HG03342 (cell line): ENCODE measurements around the gene COL9A3.

Source experiments
- ATAC-seq: cut with Tn5 transposase; IDR thresholded peaks from one replicate; pipeline ENCODE4 v1.9.1; 2021; ENCODE audit warnings: mild to moderate bottlenecking, moderate library complexity; ENCODE audit not compliant: unreplicated experiment

The COL9A3 gene

DNA sequence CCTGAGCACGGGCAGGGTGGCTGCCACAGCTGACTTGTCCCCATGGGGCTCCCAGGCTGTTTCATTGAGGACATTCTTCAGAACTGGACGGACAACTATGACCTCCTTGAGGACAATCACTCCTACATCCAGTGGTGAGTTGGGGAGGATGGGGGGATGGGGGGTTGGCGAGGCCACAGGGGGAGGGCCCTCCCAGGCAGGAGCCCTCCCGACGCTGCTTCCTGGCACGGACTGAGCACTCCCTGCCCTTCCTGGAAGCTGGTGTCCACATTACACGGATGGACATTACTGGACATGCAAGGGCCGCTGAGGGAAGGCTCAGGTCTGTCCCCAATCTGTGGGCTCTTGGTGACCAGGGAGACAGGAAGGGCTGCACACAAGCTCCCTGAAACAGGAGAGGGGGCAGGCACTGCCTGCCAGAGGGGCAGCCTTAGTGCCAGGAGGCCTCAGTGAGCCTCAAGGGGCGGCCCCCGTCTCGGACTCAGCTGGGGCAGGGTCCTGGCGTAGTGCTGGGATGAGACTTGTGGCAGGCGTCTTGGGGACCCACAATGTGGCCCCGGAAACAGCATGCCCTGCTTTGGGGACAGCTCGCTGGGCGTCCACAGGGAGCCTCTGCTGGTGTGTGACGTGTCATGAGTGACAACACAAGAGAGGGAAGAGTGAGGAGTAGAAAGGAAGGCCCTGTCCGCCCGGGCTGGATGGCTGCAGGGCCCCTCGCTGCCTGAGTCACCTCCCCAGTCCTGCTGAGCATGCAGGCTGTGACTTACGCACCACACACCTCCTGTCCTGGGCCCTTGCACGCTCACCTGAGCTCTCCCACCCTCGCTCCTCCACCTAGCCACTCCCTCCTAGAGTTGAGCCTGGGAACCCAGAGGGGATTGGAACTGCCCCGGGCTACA, 7.1 kb upstream of the COL9A3 start:
- no peak for ATAC-seq

DNA sequence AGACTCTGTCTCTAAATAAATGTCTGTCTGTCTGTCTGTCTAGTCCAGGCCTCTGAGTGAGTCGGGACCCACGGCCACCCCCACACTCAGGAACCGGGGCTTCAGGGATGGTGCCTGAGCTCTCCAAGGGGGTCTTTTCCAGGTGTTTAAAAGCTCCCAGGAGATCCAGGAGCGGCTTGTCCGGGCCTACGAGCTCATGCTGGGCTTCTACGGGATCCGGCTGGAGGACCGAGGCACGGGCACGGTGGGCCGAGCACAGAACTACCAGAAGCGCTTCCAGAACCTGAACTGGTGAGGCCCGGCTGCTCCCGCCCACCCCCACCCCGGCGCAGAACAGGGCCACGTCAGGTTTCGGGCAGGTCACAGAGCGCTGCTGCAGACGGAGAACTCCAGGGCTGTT, 5.5 kb upstream of the COL9A3 start:
- ATAC-seq = no peak

DNA sequence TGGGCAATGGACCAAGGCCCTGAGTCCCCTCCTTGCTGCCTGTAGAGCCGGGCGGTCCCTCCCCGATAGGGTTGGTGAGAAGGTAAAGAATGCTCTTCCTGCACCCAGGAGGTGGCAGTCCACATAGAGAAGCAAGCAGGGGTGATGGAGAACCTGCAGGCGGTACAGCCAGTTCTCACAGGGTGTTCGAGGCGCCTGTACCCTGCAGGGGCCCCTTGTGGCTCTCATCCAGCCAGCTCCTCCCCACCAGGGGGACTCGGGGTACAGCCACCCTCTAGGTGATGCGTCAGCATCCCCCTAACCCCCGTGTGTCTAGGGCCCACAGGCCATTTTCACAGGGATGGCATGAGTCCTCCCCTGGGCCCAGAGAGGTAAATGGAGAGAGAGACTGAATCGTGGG, 5.1 kb upstream of the COL9A3 start:
- ATAC-seq = no peak

DNA sequence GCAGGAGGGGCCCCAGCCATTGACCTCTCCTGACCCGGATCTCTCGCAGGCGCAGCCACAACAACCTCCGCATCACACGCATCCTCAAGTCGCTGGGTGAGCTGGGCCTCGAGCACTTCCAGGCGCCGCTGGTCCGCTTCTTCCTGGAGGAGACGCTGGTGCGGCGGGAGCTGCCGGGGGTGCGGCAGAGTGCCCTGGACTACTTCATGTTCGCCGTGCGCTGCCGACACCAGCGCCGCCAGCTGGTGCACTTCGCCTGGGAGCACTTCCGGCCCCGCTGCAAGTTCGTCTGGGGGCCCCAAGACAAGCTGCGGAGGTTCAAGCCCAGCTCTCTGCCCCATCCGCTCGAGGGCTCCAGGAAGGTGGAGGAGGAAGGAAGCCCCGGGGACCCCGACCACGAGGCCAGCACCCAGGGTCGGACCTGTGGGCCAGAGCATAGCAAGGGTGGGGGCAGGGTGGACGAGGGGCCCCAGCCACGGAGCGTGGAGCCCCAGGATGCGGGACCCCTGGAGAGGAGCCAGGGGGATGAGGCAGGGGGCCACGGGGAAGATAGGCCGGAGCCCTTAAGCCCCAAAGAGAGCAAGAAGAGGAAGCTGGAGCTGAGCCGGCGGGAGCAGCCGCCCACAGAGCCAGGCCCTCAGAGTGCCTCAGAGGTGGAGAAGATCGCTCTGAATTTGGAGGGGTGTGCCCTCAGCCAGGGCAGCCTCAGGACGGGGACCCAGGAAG, 4.5 kb upstream of the COL9A3 start:
- ATAC-seq = no peak

DNA sequence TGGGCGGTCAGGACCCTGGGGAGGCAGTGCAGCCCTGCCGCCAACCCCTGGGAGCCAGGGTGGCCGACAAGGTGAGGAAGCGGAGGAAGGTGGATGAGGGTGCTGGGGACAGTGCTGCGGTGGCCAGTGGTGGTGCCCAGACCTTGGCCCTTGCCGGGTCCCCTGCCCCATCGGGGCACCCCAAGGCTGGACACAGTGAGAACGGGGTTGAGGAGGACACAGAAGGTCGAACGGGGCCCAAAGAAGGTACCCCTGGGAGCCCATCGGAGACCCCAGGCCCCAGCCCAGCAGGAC, 4.0 kb upstream of the COL9A3 start:
- ATAC-seq = no peak

DNA sequence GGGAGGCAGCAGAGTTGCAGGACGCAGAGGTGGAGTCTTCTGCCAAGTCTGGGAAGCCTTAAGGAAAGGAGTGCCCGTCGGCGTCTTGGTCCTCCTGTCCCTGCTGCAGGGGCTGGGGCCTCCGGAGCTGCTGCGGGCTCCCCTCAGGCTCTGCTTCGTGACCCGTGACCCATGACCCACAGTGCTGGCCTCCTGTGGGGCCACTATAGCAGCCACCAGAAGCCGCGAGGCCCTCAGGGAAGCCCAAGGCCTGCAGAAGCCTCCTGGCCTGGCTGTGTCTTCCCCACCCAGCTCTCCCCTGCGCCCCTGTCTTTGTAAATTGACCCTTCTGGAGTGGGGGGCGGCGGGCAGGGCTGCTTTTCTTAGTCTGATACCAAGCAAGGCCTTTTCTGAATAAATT, 3.3 kb upstream of the COL9A3 start:
- no peak for ATAC-seq

DNA sequence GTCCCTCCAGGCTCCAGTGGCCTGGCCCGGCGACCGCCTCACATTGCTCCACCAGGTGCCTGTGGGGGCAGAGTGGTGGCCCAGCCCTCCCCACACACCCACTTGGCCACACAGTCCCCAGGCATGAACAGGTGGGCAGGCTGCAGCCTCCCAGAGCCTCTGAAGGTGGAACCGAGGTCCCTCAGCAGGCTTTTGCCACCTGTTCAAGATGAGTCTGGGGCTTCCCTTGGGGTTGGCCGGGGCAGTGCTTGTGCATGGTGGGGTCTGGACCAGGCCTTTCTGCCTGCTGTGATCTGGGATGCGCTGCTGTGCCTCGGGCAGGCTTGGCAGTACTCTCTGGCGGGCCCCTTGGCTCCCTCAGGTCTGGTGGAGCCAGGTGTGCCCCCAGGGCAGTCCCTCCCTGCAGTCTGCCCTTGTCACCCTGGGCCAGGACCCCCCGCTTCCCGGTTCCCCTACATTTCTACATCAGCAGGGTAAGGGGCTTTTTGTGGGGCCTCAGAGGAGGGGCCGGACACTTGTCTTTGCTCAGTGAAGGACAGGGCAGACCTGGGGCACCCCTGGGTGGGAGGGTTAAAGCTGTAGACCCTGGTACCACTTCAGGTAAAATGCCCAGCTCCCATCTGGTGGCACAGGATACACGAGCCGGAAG, 2.7 kb upstream of the COL9A3 start:
- ATAC-seq = no peak

DNA sequence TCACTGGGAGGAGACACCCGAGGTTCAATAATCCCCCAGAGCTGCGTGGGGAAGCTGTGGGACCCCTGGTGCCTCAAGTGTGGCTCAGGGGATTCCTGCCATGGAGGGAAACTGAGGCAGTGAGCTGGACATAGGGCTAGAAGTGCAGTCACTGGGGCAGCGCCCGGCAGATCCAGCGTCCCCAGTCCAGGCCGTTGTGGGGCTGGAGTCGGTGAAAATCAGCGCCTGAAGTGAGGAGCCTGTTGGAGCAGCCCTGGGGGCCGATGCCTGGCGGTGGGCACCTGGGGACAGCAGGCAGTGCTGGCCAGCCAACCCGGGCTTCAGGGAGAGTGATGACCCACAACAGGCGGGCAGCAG, 2.2 kb upstream of the COL9A3 start:
- ATAC-seq = no peak

DNA sequence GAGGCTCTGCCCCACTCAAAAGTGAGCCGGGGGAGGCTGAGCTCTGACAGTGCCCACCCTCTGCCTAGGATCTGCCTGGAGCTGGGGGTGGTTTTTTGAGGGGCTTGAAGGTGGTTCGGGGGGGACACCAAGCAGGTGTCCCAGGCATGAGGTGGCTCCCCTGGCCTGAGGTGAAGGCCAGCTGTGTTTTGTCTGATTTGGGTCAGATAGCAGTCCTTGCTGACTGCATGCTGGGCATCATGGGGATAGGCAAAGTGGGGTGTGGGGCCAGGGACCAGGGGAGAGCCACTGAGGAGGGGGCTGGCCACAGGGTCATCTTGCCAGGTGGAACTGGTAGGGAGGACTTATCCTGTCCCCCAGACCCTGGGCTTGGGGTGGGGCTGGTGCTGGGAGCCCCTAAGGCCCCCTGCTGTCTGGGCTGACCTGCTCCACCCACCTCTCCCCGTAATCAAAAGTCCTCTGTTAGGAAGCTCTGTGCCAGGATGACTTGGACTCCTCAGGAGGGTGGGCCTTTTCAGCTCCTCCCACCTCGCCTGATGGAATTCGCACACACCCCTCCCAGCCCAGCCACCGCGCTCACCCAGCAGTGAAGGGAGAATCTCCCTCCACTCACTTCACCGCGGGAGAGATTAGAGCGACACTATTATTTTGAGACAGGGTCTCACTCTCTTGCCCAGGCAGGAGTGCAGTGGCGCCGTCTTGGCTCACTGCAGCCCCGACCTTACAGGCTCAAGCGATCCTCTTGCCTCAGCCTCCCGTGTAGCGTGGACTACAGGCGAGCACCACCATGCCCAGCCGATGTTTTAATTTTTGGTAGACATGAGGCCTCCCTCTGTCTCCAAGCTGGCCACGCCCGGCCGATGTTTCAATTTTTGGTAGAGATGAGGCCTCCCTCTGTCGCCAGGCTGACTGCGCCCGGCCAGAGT, 1.5 kb upstream of the COL9A3 start:
- ATAC-seq = no peak

DNA sequence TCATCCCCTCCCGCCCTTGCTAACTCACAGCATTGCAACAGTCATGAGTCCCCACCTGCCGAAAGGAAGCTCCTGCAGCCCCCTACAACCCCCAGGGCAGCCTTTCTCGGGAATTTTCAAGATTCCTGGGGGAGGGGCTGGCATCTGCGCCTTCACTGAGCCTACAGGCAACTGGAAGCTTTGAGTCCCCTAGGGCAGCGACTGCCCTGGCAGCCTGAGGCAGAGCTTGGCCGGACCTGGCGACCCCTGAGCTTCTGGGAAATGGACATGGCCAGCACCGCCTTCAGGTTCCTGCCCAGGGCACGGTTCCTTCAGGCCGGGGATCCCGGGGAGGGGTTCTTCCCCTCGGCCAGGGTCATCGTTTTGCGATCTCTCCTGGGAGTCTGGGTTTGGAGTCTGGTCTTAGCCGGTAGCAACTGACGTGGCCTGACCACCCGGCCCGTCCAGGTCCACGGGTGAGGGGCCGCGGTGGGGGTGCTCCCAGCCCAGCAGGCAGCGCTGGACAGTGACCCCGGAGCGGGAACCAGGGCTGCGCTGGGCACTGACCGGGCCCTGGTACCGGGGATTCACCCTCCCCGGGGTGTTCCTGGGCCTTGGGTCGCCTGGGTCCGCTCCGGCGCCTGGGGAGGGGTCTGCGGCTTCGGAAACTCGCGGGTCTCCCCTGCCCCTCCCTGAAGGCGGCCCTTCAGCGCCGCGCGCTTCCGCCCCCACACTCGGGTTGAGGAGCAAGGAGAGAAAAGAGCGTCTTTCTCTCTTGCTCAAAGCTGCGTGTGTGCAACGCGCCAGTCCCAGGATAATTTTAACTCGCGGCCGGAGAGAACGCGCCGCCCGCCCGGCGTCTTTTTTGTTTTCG, 593 bp upstream of the COL9A3 start:
- no peak for ATAC-seq

DNA sequence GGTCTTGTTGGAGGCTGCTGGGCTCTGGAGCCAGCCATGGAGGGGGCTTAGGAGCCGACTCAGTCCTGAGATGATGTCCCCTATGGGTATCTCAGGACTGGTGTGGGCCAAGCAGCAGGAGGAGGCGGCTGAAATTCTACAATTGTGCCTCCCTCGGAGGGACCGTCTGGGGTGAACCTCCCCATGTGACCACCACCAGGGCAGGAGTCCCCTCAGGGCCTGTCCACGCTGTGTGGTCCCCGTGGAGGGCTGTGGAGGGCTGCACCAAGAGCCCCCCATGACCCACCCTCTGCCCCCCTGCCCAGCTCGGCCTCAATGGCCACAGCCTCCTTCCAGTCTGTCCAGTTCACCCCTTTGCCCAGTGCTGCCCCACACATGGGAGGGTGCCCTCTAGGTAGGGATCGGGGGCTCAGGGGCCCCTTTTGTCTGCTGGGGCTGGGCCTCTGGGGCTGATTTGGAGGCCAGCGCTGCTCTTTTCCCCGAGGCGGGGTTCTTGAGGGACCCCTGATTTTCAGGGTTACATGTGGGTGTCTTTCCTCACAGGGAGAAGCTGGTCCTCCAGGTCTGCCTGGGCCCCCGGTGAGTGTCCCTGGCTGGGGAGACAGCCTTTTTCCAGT, 1.2 kb downstream of the COL9A3 start:
- no peak for ATAC-seq

DNA sequence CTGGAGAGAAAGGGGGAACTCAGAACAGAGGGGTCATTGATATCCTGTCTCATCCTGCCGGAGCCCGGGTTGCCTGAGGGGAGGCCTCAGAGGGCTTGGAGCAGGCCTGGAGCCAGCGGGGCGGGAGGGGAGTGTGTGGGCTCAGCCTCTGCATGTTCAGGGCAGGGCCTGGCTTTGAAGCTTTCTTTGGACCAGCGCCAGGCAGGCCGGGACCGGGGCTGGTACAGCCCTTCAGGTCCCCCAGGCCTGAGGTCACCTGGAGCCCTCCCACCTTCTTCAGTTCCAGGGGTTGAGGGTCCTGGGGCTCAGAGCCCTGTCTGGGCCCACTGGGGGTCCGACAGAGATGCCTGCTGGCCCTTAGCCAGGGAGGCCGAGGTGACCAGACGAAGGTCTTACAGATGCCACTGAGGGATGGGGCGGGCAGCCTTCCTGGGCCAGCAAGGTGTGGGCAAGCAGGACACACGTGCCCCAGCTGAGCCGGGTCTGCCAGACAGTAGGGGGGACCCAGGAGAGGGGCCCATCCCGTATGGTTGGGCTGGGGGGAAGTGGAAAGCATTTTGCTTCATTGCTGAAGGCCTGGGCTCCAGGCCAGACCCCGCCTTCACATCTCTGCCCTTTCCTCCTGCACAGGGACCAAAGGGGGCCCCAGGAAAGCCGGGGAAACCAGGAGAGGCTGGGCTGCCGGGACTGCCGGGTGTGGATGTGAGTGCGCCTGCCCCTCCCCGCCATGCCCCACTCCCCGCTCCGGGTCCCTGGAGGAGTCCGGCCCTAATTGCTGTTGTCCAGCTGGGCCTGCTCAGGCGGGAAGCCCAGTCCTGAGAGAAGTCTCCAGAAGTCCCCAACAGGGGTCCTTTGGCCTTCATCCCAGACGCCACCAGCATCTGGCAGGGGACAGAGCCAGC, 2.0 kb downstream of the COL9A3 start:
- no peak for ATAC-seq

DNA sequence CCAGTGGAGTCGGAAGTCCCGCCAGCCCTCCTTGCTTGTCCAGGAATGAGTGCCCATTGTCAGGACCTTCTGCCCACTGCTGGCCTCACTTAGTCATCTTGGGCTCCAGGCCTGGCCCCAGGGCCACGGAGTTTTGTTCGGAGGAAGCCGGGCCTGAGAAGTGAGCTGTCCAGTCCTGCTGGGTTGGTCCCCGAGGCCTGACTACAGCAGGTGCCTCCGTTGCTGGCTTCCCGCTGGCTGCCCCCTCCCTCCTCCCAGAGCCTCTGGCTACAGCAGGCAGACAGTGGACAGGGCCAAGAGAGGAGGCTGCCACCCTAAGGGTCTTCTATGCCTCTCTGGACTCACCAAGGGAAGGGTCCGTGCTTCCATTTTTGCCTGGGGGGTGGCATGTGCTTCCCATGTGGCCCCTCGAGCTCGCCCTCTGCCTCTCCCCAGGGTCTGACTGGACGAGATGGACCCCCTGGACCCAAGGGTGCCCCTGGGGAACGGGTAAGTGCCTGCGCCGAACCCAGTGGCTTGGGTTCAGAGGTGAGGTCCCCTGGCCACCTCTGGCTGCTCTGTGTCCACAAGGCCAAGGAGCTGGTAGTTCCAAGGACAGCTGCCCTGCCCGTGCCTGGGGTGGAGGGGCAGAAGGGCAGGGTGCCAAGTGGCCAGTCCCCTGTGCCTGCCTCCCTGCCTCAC, 2.8 kb downstream of the COL9A3 start:
- no peak for ATAC-seq

DNA sequence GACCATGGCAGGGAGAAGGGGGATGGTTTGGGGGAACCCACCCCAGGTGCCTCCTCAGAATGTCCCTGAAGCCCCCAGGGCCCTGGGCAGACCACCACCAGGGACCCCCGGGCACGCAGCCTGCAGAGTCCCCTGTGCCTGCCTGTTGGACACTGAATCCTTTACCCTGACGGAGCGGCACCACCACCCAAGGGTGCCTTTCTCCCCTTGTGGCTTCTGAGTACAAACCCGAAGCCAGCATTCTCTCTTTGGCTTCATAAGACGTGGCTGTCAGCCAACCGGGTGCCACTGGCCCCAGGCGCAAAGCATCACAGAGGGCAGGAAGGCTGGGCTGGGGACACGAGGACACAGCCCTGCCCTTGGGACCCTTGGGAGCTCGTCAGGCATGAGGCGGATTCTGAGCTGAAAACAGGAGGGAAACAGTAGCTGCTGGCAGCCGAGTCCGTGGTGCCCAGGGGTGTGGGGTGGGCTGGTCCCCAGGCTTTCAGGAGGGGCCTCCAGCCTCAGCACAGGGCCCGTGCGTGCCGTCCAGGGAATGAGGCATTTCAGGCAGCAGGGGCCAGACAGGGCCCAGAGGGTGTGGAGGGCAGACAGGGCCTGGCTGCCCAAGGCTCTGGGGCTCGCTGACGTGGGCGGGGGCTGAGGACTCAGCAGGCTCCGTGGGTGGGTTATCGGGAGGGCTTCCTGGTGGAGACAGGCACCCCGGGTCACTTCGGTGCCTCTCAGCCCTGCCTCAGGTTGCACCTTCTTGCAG, 3.5 kb downstream of the COL9A3 start:
- no peak for ATAC-seq

DNA sequence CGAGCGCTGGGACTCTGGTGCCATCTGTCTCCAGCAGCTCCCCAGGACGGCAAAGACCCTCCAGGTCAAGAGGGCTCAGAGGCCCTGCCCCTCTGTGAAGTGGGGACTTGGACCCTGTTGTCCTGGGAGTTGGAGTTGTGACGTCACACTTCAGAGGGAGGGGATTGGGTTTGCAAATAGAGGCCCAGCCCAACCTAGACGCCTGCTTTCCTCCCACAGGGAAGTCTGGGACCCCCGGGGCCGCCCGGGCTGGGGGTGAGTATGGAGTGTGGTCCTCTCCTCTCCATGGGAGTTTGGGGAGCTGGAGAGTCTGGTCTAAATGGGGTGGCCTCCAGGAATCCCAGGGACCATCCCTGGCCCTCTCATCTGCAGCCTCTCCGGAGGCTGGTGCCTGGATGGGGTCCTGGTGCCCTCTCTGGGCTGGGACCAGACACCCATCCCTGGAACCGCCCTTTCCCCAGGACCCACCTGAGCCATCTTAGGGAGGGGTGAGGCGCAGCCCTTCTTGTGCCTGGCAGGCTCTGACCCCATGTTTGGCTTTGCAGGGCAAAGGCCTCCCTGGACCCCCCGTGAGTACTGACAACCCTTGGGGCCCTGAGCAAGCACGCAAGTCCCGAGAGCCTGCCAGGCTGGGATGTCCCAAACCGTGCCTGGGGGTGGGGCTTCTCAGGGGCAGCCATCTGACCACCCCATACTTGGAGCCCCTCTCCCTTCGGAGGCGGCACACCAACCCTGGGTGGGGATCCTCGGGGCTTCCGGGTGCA, 4.3 kb downstream of the COL9A3 start:
- no peak for ATAC-seq

DNA sequence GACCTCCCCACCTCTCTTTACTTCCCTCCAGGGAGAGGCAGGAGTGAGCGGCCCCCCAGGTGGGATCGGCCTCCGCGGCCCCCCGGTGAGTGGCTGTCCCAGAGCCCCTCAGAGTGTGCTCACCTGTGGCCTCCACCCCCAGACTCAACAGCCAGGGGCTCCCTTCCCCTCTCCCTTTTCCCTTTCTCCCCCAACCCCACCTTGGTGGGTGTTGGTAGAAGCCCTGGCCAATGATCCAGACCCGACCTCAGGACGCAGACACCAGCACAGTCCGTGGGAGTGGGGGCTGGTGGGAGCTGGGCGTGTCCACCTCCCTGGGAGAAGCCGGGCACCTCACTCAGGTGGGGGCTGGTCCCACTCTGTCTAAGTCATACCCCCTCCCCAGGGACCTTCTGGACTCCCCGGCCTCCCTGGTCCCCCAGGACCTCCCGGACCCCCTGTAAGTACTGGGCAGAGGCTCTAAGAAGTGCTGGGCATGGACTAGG, 4.9 kb downstream of the COL9A3 start:
- ATAC-seq = no peak
